Retina (tissue), 1 donor: Measurements from ENCODE around the gene SLC16A1.
"Not testable (repeated sequence)": the region's sequence is repeated elsewhere in the genome, so short reads cannot be mapped to it uniquely, and the experiment has no call there.

Experiments
- DNase-seq: peaks from one replicate; pipeline ENCODE4 v3.0.0-alpha.2; 2016

The SLC16A1 gene

DNA sequence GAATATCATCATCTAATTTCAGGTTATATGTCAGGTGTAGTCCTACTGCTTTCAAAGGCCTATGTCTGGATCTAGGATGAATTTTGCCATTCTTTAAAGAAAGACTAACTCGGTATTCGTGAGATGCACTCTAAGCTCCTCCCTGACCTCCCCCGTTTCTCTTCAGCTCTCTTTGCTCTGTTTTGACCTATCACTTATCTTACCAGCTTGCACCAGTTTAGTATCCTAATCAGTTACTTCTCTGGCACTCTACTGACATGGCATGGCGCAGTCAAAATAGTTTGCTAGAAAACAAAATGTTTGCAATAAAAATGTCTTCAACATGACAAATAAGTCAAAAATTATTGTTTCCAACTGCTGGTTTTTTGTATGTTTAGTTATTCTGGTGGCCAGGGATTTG is 8.4 kb upstream of the SLC16A1 start:
- DNase-seq = no peak

DNA sequence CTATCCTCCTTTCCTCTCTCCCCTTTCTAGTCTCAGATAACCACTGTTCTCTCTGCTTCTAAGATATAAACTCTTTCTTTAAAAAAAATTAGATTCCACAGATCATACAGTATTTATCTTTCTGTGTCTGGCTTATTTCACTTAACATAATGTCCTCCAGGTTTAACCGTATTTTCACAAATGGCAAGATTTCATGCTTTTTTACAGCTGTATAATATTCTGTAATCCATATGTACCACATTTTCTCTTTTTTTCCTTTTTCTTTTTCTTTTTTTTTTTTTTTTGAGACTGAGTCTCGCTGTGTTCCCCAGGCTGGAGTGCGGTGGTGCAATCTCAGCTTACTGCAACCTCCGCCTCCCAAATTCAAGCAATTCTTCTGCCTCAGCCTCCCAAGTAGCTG is 5.1 kb upstream of the SLC16A1 start:
- no peak for DNase-seq

DNA sequence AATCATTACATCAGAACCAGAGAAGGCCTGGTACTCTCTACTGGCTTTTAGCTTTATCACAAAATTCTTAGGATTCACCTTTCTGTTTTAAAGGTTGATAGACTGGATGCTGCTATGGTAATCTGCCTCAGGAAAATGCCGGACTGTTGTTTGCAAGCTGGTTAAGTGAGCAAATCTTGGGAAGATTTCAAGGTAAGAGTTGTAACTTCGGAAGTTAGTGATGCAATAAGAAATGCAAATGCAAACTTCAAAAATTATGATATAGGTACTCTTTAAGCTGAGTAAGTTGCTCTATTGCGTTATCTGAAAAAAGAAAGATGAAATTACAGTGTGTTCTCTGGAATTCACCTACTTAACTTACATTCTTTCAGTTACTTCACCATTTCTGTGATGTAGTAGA is 4.4 kb upstream of the SLC16A1 start:
- DNase-seq = no peak

DNA sequence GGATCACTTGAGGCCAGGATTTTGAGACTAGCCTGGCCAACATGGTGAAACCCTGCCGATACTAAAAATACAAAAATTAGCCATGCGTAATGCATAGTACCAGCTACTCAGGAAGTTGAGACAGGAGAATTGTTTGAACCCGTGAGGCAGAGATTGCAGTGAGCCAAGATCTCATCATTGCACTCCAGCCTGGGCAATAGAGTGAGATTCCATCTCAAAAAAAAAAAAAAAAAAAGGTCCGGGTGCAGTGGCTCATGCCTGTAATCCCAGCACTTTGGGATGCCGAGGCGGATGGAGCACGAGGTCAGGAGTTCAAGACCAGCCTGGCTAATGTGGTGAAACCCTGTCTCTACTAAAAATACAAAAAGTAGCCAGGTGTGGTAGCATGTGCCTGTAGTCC is 2.2 kb upstream of the SLC16A1 start:
- DNase-seq = not testable (repeated sequence)

DNA sequence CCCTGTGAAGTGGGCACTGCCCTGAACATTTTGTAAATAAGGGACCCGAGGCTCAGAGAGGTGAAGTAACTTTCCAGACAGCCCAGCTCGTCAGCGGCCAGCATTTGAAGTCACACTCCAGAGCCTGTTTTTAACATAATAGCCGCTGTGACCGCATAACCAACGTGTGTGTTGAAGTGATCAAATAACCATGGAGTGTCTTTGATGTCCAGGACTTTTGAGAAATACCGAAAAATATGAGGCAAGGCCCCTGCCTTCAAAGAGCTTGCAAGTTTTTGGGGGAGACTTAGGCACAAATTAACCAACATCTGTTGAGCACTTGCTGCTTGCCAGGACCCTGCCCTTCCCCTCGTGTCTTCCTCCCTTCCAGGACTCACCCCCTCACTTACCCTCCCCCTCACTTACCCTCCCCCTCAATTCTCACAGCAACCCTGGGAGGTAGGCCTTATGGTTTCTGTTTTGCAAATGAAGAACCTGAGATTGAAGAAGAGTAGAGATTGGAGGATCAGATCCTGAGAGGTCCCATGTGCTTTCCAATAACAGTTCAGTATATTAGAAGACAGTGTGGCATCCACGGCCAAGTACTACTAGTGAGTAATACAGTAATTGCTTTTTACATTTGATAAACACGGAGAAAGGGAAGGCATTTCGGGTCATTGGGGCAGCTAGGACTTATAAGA is 1.3 kb upstream of the SLC16A1 start:
- DNase-seq = peak; percentile 24

DNA sequence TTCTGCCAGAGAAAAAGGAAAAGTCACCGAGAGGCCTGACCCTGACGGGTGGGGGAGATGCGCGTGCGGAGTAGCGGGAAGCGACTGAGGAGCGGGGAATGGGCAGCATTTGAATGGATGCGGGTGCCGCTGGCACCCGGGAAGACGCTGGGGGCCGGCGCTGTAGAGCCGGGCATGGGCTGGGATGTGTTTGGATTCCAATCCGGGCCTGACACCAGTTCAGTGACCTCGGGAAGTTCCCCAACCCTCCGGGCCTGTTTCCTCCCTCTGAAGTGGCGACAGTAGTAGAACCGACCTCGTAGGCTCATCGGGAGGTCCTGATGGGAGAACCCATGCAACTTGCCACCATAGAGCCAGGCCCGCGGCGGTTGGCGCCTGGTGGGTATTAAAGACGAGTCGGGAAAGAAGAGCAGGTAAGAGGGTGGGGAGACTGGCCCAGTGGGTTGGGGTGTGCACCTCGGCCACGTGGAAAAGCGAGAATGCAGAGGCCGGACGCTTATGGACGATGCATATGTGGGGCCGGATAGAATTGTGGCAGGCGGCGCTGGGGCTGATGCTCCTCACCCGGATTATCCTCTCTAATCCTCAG is 642 bp upstream of the SLC16A1 start:
- DNase-seq = peak; percentile 95

DNA sequence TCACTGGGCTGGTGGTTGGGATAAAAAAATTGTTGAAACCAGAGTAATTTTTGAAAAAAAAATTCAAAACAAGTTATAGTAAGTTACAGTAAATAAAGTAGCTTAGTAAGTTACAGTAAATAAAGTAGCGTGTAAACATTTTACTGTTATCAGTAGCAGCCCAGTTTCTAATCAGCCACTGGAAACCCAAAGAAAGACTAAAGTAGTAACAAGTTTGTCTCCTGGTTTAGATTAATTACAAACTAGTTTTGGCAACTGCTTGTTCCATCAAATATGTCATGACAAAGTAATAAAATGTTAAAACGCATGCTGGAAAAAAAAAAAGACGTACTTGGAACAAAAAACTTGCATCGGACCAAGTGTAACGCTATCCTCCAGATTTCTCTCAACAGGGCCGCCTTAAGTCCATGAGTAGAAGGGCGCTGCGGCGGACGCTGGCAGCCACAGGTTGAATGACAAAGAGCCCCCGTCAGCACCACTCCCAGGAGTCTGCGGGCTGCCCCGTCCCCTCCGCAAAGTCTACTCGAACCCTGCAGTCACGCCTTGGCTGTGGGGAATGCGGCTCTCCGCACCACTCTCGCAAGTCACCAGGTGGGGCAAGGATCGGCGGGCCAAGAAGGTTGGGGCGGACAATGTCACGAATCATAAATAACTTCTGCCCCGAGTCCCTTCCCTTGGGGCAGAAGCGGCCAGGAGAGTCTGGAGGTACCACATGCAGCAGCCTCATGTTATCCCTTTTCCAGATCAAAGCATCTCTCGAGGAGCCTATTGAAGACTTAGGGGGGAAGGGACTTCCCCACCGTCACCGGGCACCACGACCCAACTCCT is 837 bp downstream of the SLC16A1 start:
- DNase-seq = no peak

DNA sequence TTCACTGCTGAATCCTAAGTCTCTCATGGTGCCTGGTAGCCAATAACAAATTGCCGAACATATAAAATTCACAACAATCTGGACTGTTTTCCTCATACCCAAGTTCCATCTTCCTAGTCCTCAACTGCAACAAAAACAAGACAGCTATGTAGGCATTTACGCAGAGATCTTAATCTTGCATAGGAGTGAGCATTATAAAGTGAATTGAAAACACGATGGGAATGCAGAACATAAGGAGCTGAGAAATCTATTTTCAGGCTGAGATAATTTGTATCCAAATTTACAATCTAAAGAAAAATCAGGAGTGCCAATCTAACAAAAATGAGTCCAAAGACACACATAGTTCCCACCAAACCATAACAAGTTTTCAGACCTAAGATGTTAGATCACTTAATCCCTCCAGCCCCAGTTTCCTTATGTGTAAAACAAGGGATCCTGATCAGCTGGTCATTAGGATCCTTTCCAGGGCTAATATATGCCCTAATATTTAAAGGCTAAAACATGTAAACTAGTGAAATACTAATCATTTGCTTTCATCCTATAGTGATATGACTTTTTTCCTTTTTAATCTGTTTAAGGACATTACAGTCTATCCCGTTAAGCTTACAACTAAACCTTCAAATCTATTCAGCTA is 1.9 kb downstream of the SLC16A1 start:
- DNase-seq = no peak

DNA sequence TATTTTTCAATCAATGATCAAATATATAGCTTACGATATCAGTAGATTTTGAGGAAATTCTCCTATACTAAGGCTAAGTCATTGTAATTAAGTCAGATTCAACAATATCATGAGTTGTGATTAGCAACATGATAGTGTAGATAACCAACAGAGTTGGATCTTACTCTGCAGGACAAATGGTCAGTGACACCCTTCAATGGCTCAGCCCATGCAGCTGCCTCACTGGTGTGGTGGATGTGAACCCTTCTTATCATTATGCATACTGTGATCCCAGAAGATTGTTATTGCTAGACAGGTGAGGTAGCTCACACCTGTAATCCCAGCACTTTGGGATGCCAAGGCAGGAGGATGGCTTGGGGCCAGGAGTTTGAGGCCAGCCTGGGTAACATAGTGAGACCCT is 5.6 kb downstream of the SLC16A1 start:
- no peak for DNase-seq

DNA sequence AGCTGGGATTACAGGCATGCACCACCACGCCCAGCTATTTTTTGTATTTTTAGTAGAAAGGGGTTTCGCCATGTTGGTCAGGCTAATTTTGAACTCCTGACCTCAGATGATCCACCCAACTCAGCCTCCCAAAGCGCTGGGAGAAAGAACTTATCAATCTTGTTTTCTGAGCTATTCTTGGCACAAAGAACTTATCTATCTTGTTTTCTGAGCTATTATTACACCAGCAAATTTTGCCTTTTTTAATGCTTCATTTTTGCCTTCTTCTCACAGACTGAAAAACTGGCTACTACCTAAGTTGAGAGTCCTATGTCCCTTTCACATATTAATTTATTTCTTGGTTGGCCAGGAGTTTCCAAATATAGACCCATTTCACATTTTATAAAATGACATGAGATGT is 9.3 kb downstream of the SLC16A1 start:
- DNase-seq = no peak

DNA sequence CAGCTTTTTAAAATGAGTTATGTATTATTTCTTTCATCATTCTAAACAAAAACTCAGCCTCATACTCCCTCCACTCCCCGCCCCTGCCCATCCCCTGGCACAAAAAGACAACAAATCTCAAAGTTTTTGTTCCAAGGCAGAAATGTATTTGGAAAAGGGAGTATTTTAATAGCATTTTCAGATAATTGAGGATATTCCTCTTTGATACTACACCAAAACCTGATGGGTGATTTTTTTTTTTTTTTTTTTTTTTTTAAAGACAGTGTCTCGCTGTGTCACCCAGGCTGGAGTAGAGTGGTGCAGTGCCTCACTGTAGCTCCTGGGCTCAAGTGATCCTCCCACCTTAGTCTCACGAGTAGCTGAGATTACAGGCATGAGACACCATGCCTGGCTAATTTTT is 16.2 kb downstream of the SLC16A1 start:
- no peak for DNase-seq

DNA sequence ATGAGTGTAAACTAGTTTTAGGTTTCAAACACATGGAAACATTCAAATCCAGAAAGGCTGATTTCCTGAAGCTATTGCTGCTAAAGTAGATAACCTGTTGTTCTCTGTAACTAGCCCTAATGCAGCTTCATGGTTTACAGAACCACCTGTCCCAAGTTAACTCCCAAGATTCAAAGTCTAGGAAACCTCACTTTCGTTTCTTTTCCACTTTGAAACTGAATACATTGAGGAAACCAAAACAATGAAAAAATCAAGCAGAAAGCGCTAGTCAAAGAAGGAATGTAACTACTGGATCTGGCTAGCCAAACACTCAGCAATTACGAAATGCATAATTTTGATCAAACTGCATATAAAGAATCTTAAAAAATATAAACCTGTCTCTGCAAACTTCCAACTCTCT is 17.8 kb downstream of the SLC16A1 start:
- no peak for DNase-seq

DNA sequence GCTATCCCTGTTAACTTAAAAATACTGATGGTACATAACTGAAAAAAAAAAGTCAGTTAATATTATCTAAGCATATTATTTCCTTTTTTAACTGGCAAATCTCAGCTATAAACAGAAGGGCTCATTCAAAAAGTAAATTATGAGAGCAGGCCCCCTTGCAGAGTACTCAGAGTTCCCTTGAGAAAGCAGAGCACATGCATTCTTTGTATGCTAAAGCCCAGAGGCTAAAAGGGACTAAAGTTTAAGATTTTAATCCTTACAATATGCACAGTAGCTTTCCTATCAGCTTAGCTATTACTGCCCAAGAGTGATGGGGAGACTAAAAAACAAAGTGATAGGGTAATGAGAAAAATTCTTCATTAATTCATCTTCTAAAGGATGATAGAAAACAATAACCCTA is 18.5 kb downstream of the SLC16A1 start:
- no peak for DNase-seq

DNA sequence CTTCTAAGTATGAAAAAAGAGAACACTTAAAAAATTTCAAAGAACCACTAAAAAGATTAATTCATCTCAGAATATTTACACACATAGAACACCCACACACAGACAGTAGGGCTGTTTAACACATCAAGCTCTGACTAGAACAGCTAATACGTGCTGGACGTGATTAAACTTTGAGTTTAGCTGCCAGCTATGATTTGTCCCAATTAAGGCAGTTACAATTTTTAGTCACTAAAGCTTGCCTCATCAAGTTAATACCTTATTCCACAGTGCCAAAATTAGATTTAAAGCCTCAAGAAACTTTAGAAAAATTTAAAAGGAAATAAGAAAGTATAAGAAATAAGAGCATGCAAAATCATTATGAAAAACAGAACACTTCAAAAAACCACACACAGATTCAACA is 18.9 kb downstream of the SLC16A1 start:
- DNase-seq = no peak

DNA sequence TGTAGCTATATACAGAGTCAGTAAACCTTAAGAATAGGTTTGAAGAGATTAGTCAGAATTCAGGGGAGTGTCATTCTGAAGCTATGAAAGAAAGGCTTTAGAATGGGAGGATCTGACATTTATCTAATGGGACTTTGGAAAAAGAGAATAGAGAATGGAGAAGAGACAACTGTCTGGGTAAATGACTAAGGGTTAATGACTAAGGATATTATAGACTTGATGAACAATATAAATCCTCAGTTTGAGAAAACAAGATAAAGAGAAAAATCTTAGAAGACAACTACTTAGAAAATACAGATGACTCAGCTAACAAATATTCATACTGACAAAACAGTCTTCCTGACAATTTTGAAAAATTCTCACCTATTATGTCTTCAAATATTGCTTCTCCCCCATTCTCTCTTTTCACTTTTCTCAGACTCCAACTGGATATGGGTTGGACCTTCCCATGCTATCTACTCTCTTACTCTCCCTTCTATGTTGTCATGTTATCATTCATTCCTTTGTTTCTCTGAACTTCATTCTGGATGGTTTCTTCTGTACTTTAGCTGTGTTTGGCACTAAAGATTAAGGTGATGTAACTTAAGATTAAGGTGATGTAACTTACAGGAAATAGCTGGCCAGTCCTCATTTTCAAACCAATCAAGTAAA is 20.4 kb downstream of the SLC16A1 start:
- no peak for DNase-seq

DNA sequence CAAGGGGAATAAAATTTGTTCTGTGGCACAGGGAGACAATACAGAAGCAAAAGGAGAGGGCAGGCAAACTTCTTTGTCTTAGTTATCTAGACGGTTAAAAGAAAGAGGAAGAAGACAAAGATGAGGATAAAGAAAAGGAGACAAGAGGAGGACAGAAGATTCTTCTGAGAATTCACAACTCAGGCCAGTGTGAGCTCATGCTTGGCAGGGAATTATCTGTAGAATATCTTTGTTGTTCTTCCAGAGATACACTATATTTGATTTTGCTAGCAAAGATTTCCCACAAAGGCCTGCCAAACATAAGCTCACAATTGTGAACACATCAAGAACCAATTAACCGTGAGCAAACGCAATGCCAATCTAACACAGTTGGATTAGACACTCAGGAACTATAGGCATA is 21.4 kb downstream of the SLC16A1 start:
- no peak for DNase-seq

DNA sequence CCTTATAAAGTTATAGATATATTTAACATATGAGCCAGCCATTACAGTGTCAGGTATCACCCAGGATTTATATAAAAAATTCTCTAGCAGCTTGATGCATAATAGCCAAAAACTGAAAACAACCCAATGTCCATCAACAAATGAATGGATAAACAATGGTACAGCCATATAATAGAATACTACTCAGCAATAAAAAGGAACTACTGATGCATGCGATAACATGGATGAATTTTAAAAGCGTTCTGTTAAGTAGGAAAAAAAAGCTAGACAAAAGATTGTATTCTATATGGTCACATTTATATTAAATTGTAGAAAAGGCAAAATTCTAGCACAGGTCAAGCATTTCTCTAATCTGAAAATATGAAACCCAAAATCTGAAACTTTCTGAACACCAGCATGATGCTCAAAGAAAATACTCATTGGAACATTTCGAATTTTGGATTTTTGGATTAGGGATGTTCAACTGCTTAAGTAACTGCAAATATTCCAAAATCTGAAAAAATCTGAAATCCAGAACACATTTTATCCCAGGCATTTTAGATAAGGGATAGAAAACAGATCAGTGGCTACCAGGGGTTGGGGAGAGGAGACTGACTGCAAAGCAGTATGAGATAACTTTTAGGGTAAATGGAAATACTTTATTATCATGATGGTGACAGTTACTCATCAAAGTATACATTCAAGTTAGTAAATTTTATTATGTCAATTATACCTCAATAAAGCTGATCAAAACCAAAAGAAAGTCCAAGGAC is 22.0 kb downstream of the SLC16A1 start:
- DNase-seq = no peak

DNA sequence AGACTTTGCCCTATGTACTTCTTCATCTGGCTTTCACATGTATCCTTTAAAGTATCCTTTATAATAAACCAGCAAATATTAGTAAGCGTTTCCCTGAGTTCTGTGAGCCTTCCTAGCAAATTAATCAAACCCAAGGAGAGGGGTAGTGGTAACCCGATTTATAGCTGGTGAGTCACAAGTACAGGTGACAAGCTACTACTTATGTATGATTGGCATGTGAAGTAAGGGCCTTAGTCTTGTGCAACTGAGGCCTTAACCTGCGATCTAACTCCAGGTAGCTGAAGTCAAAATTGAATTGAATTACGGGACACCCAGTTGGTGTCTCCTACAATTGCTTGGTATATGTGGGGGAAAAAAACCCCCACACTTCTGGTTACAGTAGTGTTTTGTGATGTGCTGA is 26.0 kb downstream of the SLC16A1 start:
- no peak for DNase-seq

DNA sequence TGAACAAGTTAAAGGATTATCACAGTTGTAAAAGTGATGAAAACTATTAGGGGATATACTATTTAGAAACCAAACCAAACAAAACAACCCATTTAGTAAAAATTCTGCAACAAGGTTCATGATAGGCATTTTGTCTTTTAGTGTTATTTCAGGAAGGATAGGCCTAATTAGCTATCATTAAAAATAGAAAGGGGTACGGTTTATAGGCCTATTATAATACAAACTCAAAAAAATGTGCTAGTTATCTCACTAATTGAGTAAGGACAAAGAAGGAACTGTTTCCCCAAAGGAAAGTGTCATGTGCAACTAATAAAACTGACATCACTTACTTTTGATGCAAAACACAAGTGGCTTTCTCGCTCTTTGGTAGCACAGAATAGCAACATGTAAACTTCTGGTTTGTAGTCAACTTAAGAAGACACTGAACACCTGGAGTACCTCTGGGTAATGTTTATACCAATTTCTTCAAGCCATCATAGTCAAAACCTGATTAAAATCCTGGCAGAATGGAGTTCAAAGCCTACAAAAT is 28.5 kb downstream of the SLC16A1 start:
- peak; percentile 24 for DNase-seq

DNA sequence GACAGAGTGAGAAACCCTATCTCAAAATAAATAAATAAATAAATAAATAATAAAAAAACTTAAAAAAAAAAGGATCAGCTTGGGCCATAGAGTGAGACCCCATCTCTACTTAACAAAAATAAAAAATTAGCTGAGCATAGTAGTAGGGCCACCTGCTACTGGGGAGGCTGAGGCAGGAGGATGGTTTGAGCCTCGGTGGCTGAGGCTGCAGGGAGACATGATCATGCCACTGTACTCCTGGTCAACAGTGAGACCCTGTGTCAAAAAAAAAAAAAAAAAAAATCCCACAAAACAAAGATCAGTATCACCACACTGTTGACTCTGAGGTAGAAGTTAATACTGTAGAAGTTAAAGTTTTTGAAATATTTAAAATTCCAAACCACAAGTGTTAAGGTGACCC is 29.1 kb downstream of the SLC16A1 start:
- no peak for DNase-seq

DNA sequence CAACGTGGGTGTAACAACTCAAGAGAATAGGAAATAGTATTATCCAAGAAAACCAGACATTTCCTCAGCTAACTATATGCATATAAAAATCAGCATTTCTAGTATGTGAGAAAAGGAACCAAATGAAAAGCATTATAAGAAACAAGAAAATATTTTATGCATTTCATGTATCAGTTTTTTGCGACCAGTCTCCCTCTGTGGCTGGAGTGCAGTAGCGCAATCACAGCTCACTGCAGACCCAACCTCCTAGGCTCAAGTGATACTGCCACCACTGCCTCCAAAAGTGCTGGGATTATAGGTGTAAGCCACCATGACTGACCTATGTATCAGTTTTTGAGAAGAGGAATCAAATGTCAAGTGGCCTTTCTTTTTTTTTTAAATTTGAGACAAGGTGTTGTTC is 31.0 kb downstream of the SLC16A1 start:
- no peak for DNase-seq

DNA sequence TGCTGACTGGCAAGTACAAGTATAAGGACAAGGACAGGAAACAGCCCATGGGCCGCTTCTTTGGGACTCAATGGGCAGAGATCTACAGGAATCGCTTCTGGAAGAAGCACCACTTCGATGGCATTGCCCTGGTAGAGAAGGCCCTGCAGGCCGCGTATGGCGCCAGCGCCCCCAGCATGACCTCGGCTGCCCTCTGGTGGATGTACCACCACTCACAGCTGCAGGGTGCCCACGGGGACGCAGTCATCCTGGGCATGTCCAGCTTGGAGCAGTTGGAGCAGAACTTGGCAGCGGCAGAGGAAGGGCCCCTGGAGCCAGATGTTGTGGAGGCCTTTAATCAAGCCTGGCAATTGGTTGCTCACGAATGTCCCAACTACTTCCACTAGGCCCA is 32.0 kb downstream of the SLC16A1 start:
- no peak for DNase-seq
